Left lung (tissue), 10 donors: ENCODE measurements around the gene CLN6. TPM values are rescaled to one million over a fixed set of nuclear protein-coding genes. Genes with fewer than 3 reads are reported as not detected.

Source experiments
- ATAC-seq: fragments of 200-7000 bp; cut with Tn5 transposase; one replicate; pipeline ENCODE4 v1.9.1; 2020; ENCODE audit warnings: moderate library complexity
- DNase-seq, 4 donors: peaks; one replicate each; pipeline ENCODE4 v3.0.0-alpha.2; 2013 to 2020
- H3K27ac ChIP-seq, 2 donors: fragments of 200-600 bp; sonication (generic) in 1 of 2; one replicate each; pipeline versions ENCODE4 v1.5.0 to v1.8.0; 2020 to 2021
- H3K27me3 ChIP-seq, 2 donors: fragments of 200-600 bp; sonication (generic) in 1 of 2; one replicate each; pipeline versions ENCODE4 v1.5.0 to v1.8.0; 2020 to 2021
- H3K36me3 ChIP-seq, 2 donors: fragments of 200-600 bp; sonication (generic) in 1 of 2; one replicate each; pipeline versions ENCODE4 v1.5.0 to v1.8.0; 2020 to 2021
- H3K4me1 ChIP-seq, 2 donors: fragments of 200-600 bp; one replicate each; pipeline ENCODE4 v1.8.0; 2021
- H3K4me3 ChIP-seq, 2 donors: fragments of 200-600 bp; sonication (generic) in 1 of 2; one replicate each; pipeline versions ENCODE4 v1.5.0 to v1.8.0; 2020 to 2021; ENCODE audit warnings: mild to moderate bottlenecking in 1 of 2
- H3K9me3 ChIP-seq, 2 donors: fragments of 200-600 bp; sonication (generic) in 1 of 2; one replicate each; pipeline versions ENCODE4 v1.5.0 to v1.8.0; 2020 to 2021
- CTCF ChIP-seq, 2 donors: fragments of 200-600 bp; sonication (generic) in 1 of 2; IDR thresholded peaks; one replicate each; pipeline versions ENCODE4 v1.5.0 to v1.8.0; 2021; ENCODE audit warnings: antibody characterized with exemption in 2 of 2
- intact Hi-C, 2 donors: fragments of 100-400 bp; cut with DNase I; formaldehyde crosslinking; loops; one replicate each; pipeline versions ENCODE4 v1.11.2 to v1.14.2; 2022
- polyA plus RNA-seq, 6 donors: library from polyadenylated mRNA; unstranded; fragments of 120-200 nt; gene quantifications; one replicate each; pipeline ENCODE4 v1.2.1, GENCODE V29; 2013; ENCODE audit not compliant: insufficient read length in 6 of 6
- total RNA-seq, 2 donors: library from RNA; stranded (reverse); fragmentation: NEBNext Ultra II Directional; extraction: Animal tissue kit (Norgen Biotek cat#: 25700); gene quantifications; one replicate each; pipeline ENCODE4 v1.2.1, GENCODE V29; 2021
- donor health status: DM: no; HTN: yes; CAD: no.
- donor health status: DM: no; HTN: no; CAD: no.

Gene CLN6
- total and polyA plus RNA-seq, 8 donors: 28.3 to 50.3 (median 37.5) TPM

- Histone ChIP-seq H3K9me3 (no peaks in the 10 kb centered on the region), H3K4me1 (no peaks in the 10 kb centered on the region), H3K36me3 (peaks cover 0 to 95% of the 10 kb centered on the region in 2 donors), H3K27ac (no peak overlapping the region), H3K27me3 (no peaks in the 10 kb centered on the region), H3K4me3 (no peak overlapping the region)
- no peak for TF ChIP-seq CTCF (IDR thresholded peaks at IDR 0.05)
- intact Hi-C loops: no loop called here
- DNase-seq (no peak), ATAC-seq (no peak)
Observed at GRCh38 chr15:68192804-68193486, 36.6 kb downstream of the CLN6 start.

- intact Hi-C loops: no loop called here
- DNase-seq (no peak), ATAC-seq (no peak)
- Histone ChIP-seq H3K4me3 (no peak overlapping the region), H3K36me3 (peaks cover 0 to 95% of the 10 kb centered on the region in 2 donors), H3K9me3 (no peaks in the 10 kb centered on the region), H3K27me3 (no peaks in the 10 kb centered on the region), H3K27ac (peak overlapping the region in 1 of 2 donors; percentile 7), H3K4me1 (no peaks in the 10 kb centered on the region)
- no peak for TF ChIP-seq CTCF (IDR thresholded peaks at IDR 0.05)
Observed at GRCh38 chr15:68192117-68192516, 37.4 kb downstream of the CLN6 start.

GRCh38 chr15:68191555-68191954 is 38.0 kb downstream of the CLN6 start:
- no peak overlapping the region for H3K4me3 ChIP-seq
- no peaks in the 10 kb centered on the region for H3K4me1 ChIP-seq
- H3K27me3 ChIP-seq: no peaks in the 10 kb centered on the region
- intact Hi-C loops: no loop called here
- no peaks in the 10 kb centered on the region for H3K9me3 ChIP-seq
- H3K27ac ChIP-seq: no peak overlapping the region
- DNase-seq (no peak), ATAC-seq (peak; percentile 13)
- H3K36me3 ChIP-seq: peaks cover 0 to 96% of the 10 kb centered on the region in 2 donors
- no peak for TF ChIP-seq CTCF (IDR thresholded peaks at IDR 0.05)

- Histone ChIP-seq H3K27ac (no peak overlapping the region), H3K36me3 (peaks cover 0 to 91% of the 10 kb centered on the region in 2 donors), H3K4me1 (no peaks in the 10 kb centered on the region), H3K4me3 (no peak overlapping the region), H3K9me3 (no peaks in the 10 kb centered on the region), H3K27me3 (no peaks in the 10 kb centered on the region)
- no peak for TF ChIP-seq CTCF (IDR thresholded peaks at IDR 0.05)
- intact Hi-C loops: no loop called here
- DNase-seq: no peak
- no peak for ATAC-seq
Observed at GRCh38 chr15:68190048-68190447, 39.5 kb downstream of the CLN6 start.

GRCh38 chr15:68188647-68189046 is 40.9 kb downstream of the CLN6 start:
- no peak for ATAC-seq

More at GRCh38 chr15:68188647-68189046, 40.9 kb downstream of the CLN6 start:
- peaks cover 0 to 5% of the 10 kb centered on the region in 2 donors for H3K4me1 ChIP-seq
- no peak for TF ChIP-seq CTCF (IDR thresholded peaks at IDR 0.05)
- intact Hi-C loops: no loop called here
- no peak for DNase-seq
- H3K36me3 ChIP-seq: peaks cover 0 to 90% of the 10 kb centered on the region in 2 donors
- no peaks in the 10 kb centered on the region for H3K9me3 ChIP-seq
- no peak overlapping the region for H3K4me3 ChIP-seq
- H3K27me3 ChIP-seq: no peaks in the 10 kb centered on the region
- H3K27ac ChIP-seq: no peak overlapping the region
